GM18505 (cell line): ENCODE results near the gene DHCR7.
A peak's percentile ranks its signal among the peaks of the same experiment; 100 is the strongest.

Experiments
- ATAC-seq: cut with Tn5 transposase; IDR thresholded peaks from one replicate; pipeline ENCODE4 v1.9.1; 2021; ENCODE audit not compliant: unreplicated experiment
- POLR2A ChIP-seq: IDR thresholded peaks from 4 replicates; pipeline ENCODE4 v1.6.1; 2011; ENCODE audit warnings: borderline replicate concordance; ENCODE audit not compliant: insufficient read depth, insufficient read length; ENCODE audit errors: extremely low read depth

DHCR7 gene

GRCh38 chr11:71448257-71449171 lies at the start of gene DHCR7:
Gene DHCR7, minus strand, starts transcription at chr11:71448393. Its CDS starts 3,441 bp downstream, at chr11:71444952.
- peak; percentile 79 for TF ChIP-seq POLR2A
- peak; percentile 72 for ATAC-seq

- ATAC-seq: no peak
Observed at GRCh38 chr11:71496421-71496820, 48.2 kb upstream of the DHCR7 start.

GRCh38 chr11:71495286-71496230 lies 47.4 kb upstream of the DHCR7 start:
- ATAC-seq: no peak
- no peak for TF ChIP-seq POLR2A

More at GRCh38 chr11:71496421-71496820, 48.2 kb upstream of the DHCR7 start:
- no peak for TF ChIP-seq POLR2A

GRCh38 chr11:71491940-71492339 lies 43.7 kb upstream of the DHCR7 start:
- no peak for ATAC-seq
- TF ChIP-seq POLR2A: no peak

GRCh38 chr11:71491531-71491930 lies 43.3 kb upstream of the DHCR7 start:
- no peak for TF ChIP-seq POLR2A
- ATAC-seq: no peak

- no peak for TF ChIP-seq POLR2A
Observed at GRCh38 chr11:71490731-71491390, 42.7 kb upstream of the DHCR7 start.

GRCh38 chr11:71490044-71490730 lies 42.0 kb upstream of the DHCR7 start:
- ATAC-seq: no peak
- no peak for TF ChIP-seq POLR2A

More at GRCh38 chr11:71490731-71491390, 42.7 kb upstream of the DHCR7 start:
- ATAC-seq: no peak

- no peak for ATAC-seq
- TF ChIP-seq POLR2A: peak; percentile 25
Observed at GRCh38 chr11:71489311-71490043, 41.3 kb upstream of the DHCR7 start.

- no peak for ATAC-seq
- no peak for TF ChIP-seq POLR2A
Observed at GRCh38 chr11:71488681-71489270, 40.6 kb upstream of the DHCR7 start.

GRCh38 chr11:71486320-71486719 lies 38.1 kb upstream of the DHCR7 start:
- no peak for ATAC-seq

GRCh38 chr11:71485466-71485865 lies 37.3 kb upstream of the DHCR7 start:
- no peak for ATAC-seq

More at GRCh38 chr11:71486320-71486719, 38.1 kb upstream of the DHCR7 start:
- no peak for TF ChIP-seq POLR2A

More at GRCh38 chr11:71485466-71485865, 37.3 kb upstream of the DHCR7 start:
- TF ChIP-seq POLR2A: no peak
